ENCODE measurements around the gene WDFY3. TPM values are rescaled to one million over a fixed set of nuclear protein-coding genes. Genes with fewer than 3 reads are reported as not detected.

The WDFY3 gene
- total RNA-seq, 1 experiment from 2014 or later: 42.7 TPM

DNA sequence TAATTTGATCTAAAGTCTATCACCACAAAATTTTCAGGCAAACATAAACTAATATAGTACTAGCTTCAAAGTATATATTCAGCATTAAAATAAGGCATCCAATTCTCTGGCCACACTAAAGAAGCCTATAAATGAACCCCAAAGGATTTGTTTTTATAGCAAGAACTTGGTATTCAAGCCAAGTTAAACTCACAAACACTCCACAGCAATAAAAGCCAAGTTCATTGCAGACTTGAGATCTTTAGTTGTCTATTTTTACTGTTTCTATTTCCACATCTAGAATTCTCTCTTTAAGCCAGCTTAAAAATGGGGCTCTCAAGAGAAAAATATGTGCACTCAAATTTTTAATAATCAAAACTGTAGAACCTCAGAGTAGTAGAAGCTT lies 51.1 kb downstream of the WDFY3 start:
- H3K4me1 ChIP-seq: no peaks in the 10 kb centered on the region
- DNase-seq: no peak
- H3K9me3 Mint-ChIP-seq (ENCODE audit: unreplicated experiment): no peaks in the 10 kb centered on the region
- no peaks in the 10 kb centered on the region for H3K36me3 ChIP-seq (ENCODE audit: control insufficient read depth, insufficient read depth, low read length)
- intact Hi-C loops (cut with micrococcal nuclease; ENCODE audit: unreplicated experiment): no loop called here
- no peaks in the 10 kb centered on the region for H3K27me3 Mint-ChIP-seq (ENCODE audit: insufficient read depth, unreplicated experiment)
- no peak overlapping the region for H3K4me3 Mint-ChIP-seq (ENCODE audit: unreplicated experiment)
- H3K36me3 Mint-ChIP-seq (ENCODE audit: insufficient read depth, unreplicated experiment): peaks cover 16% of the 10 kb centered on the region
- CTCF ChIA-PET: no interaction called here
- no TSS peak for BruUV-seq (replicated peaks)
- no peak overlapping the region for H3K27ac Mint-ChIP-seq (ENCODE audit: unreplicated experiment)
- TF ChIP-seq, protein P1, sequence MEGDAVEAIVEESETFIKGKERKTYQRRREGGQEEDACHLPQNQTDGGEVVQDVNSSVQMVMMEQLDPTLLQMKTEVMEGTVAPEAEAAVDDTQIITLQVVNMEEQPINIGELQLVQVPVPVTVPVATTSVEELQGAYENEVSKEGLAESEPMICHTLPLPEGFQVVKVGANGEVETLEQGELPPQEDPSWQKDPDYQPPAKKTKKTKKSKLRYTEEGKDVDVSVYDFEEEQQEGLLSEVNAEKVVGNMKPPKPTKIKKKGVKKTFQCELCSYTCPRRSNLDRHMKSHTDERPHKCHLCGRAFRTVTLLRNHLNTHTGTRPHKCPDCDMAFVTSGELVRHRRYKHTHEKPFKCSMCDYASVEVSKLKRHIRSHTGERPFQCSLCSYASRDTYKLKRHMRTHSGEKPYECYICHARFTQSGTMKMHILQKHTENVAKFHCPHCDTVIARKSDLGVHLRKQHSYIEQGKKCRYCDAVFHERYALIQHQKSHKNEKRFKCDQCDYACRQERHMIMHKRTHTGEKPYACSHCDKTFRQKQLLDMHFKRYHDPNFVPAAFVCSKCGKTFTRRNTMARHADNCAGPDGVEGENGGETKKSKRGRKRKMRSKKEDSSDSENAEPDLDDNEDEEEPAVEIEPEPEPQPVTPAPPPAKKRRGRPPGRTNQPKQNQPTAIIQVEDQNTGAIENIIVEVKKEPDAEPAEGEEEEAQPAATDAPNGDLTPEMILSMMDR (IDR thresholded peaks at IDR 0.05; ENCODE audit: insufficient read depth in 1 of 2, low read depth in 1 of 2, low read length in 1 of 2, severe bottlenecking in 1 of 2, unreplicated experiment in 1 of 2): no peak
- H3K27me3 ChIP-seq (replicated peaks; ENCODE audit: control insufficient read depth, insufficient read depth, low read length): no peaks in the 10 kb centered on the region
- POLR2A ChIA-PET: no interaction called here
- H3K4me1 Mint-ChIP-seq (ENCODE audit: low read depth, unreplicated experiment): no peaks in the 10 kb centered on the region
- H3K4me3 ChIP-seq (ENCODE audit: low read depth, low read length): no peak overlapping the region
- no peaks in the 10 kb centered on the region for H3K9me3 ChIP-seq

DNA sequence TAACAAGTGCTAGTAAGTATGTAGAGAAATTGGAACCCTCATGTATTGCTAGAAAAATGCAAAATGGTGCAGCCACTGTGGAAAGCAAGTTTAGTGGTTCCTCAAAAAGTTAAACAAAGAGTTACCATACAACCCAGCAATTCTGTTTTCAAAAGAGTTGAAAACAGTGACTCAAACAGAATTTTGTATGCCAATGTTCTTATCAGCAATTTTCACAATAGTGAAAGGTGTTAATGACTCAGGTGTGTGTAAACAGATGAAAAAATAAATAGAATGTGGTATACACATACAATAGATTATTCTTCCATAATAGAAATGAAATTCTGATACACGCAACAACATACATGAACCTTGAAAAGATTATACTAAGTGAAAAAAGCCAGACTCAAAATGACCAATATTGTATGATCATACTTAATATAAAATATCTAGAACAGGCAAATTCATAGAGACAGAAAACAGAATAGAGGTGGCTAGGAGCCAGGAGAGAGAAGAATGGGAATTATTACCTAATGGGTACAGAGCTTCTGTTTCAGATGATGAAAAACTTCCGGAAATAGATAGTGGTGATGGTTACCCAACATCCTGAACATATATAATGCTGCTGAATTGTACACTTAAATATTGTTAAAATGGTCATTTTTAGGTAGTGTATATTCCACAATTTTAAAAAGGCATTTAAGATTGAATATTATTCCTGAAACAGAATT lies 51.6 kb downstream of the WDFY3 start:
- H3K27me3 ChIP-seq (replicated peaks; ENCODE audit: control insufficient read depth, insufficient read depth, low read length): no peaks in the 10 kb centered on the region
- no peak overlapping the region for H3K4me3 Mint-ChIP-seq (ENCODE audit: unreplicated experiment)
- no peak overlapping the region for H3K27ac Mint-ChIP-seq (ENCODE audit: unreplicated experiment)
- intact Hi-C loops (cut with micrococcal nuclease; ENCODE audit: unreplicated experiment): no loop called here
- no peaks in the 10 kb centered on the region for H3K27me3 Mint-ChIP-seq (ENCODE audit: insufficient read depth, unreplicated experiment)
- no TSS peak for BruUV-seq (replicated peaks)
- H3K4me1 Mint-ChIP-seq (ENCODE audit: low read depth, unreplicated experiment): no peaks in the 10 kb centered on the region
- H3K9me3 Mint-ChIP-seq (ENCODE audit: unreplicated experiment): no peaks in the 10 kb centered on the region
- no peak for DNase-seq
- TF ChIP-seq, protein P1 (IDR thresholded peaks at IDR 0.05; ENCODE audit: insufficient read depth in 1 of 2, low read depth in 1 of 2, low read length in 1 of 2, severe bottlenecking in 1 of 2, unreplicated experiment in 1 of 2): no peak
- CTCF ChIA-PET: no interaction called here
- H3K9me3 ChIP-seq: no peaks in the 10 kb centered on the region
- H3K36me3 ChIP-seq (ENCODE audit: control insufficient read depth, insufficient read depth, low read length): no peaks in the 10 kb centered on the region
- no peaks in the 10 kb centered on the region for H3K4me1 ChIP-seq
- POLR2A ChIA-PET: no interaction called here
- no peak overlapping the region for H3K4me3 ChIP-seq (ENCODE audit: low read depth, low read length)
- peaks cover 16% of the 10 kb centered on the region for H3K36me3 Mint-ChIP-seq (ENCODE audit: insufficient read depth, unreplicated experiment)

- no TSS peak for BruUV-seq (replicated peaks)
- no peaks in the 10 kb centered on the region for H3K9me3 Mint-ChIP-seq (ENCODE audit: unreplicated experiment)
- CTCF ChIA-PET: no interaction called here
- no peak overlapping the region for H3K4me3 Mint-ChIP-seq (ENCODE audit: unreplicated experiment)
- TF ChIP-seq, protein P1 (IDR thresholded peaks at IDR 0.05; ENCODE audit: insufficient read depth in 1 of 2, low read depth in 1 of 2, low read length in 1 of 2, severe bottlenecking in 1 of 2, unreplicated experiment in 1 of 2): no peak
- Histone ChIP-seq H3K4me3 (ENCODE audit: low read depth, low read length) (no peak overlapping the region), H3K9me3 (no peaks in the 10 kb centered on the region), H3K4me1 (no peaks in the 10 kb centered on the region), H3K36me3 (ENCODE audit: control insufficient read depth, insufficient read depth, low read length) (no peaks in the 10 kb centered on the region), H3K27me3 (replicated peaks; ENCODE audit: control insufficient read depth, insufficient read depth, low read length) (no peaks in the 10 kb centered on the region)
- no peak for DNase-seq
- no peaks in the 10 kb centered on the region for H3K4me1 Mint-ChIP-seq (ENCODE audit: low read depth, unreplicated experiment)
- POLR2A ChIA-PET: no interaction called here
- intact Hi-C loops (cut with micrococcal nuclease; ENCODE audit: unreplicated experiment): no loop called here
- peaks cover 16% of the 10 kb centered on the region for H3K36me3 Mint-ChIP-seq (ENCODE audit: insufficient read depth, unreplicated experiment)
- H3K27me3 Mint-ChIP-seq (ENCODE audit: insufficient read depth, unreplicated experiment): no peaks in the 10 kb centered on the region
- H3K27ac Mint-ChIP-seq (ENCODE audit: unreplicated experiment): no peak overlapping the region
Observed at GRCh38 chr4:84913176-84913575, 53.3 kb downstream of the WDFY3 start.
